ENCODE data around the gene TAMM41. TPM values are rescaled to one million over a fixed set of nuclear protein-coding genes. Genes with fewer than 3 reads are reported as not detected.

Gene TAMM41
- total RNA-seq, 1 experiment from 2014 or later, result 24.3 TPM

DNA sequence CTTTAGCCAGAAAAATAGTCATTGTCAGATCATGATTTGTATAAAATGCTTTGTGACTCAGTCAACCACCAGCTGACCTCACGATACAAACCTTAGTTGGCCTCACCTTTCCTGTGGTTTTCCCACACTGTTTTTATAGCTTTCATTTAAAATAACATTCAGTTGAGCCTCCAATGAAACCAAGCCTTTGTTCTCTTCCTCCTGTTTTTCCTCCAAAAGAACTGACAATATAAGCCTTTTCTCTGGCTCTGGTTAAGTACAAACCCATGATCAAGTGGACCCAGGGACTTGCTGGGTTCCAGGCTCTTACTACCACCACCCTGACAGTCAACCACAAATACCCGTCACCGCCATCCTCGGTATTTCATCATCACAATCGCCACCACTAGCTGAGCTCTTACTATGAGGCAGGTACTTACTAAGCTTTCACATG, 81.7 kb downstream of the TAMM41 start:
- Histone ChIP-seq H3K79me2 (ENCODE audit: insufficient read depth, low read length) (no peaks in the 10 kb centered on the region), H4K8ac (replicated peaks; ENCODE audit: insufficient read length, low read depth, low read length) (no peak overlapping the region), H3K27me3 (ENCODE audit: insufficient read depth, low read length) (no peaks in the 10 kb centered on the region), H3K9ac (ENCODE audit: extremely low read depth, insufficient read length, low read length) (no peak overlapping the region), H3T11ph (ENCODE audit: low read length) (no peak overlapping the region), H2AFZ (ENCODE audit: low read length) (no peak overlapping the region), H3K4me2 (ENCODE audit: insufficient read depth, insufficient read length, low read length) (no peak overlapping the region), H4K5ac (ENCODE audit: insufficient read length, low read depth, low read length) (no peak overlapping the region), H2BK20ac (ENCODE audit: low read depth, low read length, poor library complexity, severe bottlenecking) (no peak overlapping the region), H2BK15ac (ENCODE audit: low read depth, low read length) (no peak overlapping the region), H2BK12ac (ENCODE audit: insufficient read length, low read depth, low read length) (no peak overlapping the region), H3K4ac (ENCODE audit: low read depth, low read length) (no peak overlapping the region), H2BK5ac (ENCODE audit: insufficient read length, low read length) (no peak overlapping the region), H2BK120ac (ENCODE audit: low read depth, low read length, poor library complexity, severe bottlenecking) (no peak overlapping the region), H3K14ac (ENCODE audit: insufficient read depth, low read length) (no peak overlapping the region), H4K20me1 (ENCODE audit: control insufficient read depth, insufficient read depth, insufficient read length) (no peaks in the 10 kb centered on the region), H3K27ac (ENCODE audit: insufficient read length, low read depth, low read length) (no peak overlapping the region), H3K56ac (ENCODE audit: insufficient read length, low read depth, low read length) (no peak overlapping the region), H2AK5ac (ENCODE audit: insufficient read length, low read length) (no peak overlapping the region), H3K23ac (ENCODE audit: insufficient read length, low read depth, low read length) (no peak overlapping the region), H3K9me3 (ENCODE audit: control insufficient read depth, low read depth, low read length) (no peaks in the 10 kb centered on the region), H3K79me1 (ENCODE audit: insufficient read depth, low read depth, low read length, poor library complexity, severe bottlenecking) (no peaks in the 10 kb centered on the region), H4K91ac (ENCODE audit: insufficient read length, low read depth, low read length) (no peak overlapping the region), H3K4me1 (ENCODE audit: insufficient read depth, low read length) (no peaks in the 10 kb centered on the region), H3K23me2 (ENCODE audit: insufficient read length, low read depth, low read length, poor library complexity, severe bottlenecking) (no peaks in the 10 kb centered on the region), H3K18ac (ENCODE audit: insufficient read length, low read depth, low read length) (no peak overlapping the region)
- TF ChIP-seq, protein P1, sequence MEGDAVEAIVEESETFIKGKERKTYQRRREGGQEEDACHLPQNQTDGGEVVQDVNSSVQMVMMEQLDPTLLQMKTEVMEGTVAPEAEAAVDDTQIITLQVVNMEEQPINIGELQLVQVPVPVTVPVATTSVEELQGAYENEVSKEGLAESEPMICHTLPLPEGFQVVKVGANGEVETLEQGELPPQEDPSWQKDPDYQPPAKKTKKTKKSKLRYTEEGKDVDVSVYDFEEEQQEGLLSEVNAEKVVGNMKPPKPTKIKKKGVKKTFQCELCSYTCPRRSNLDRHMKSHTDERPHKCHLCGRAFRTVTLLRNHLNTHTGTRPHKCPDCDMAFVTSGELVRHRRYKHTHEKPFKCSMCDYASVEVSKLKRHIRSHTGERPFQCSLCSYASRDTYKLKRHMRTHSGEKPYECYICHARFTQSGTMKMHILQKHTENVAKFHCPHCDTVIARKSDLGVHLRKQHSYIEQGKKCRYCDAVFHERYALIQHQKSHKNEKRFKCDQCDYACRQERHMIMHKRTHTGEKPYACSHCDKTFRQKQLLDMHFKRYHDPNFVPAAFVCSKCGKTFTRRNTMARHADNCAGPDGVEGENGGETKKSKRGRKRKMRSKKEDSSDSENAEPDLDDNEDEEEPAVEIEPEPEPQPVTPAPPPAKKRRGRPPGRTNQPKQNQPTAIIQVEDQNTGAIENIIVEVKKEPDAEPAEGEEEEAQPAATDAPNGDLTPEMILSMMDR (conservative IDR thresholded peaks at IDR 0.05), result no peak
- Mint-ChIP-seq H3K27ac (no peak overlapping the region; a peak in 1 of 7 replicates), H3K4me1 (peaks cover 2 to 3% of the 10 kb centered on the region in 2 experiments; a peak in 3 of 4 replicates), H3K36me3 (ENCODE audit: insufficient read depth in 1 of 3, low read depth in 3 of 3) (no peaks in the 10 kb centered on the region), H3K9me3 (no peaks in the 10 kb centered on the region), H3K4me3 (no peak overlapping the region), H3K27me3 (ENCODE audit: low read depth) (peaks cover 14% of the 10 kb centered on the region)
- DNase-seq, result no peak
- WGBS (ENCODE audit: extremely low coverage, insufficient read length, low lambda C conversion rate), result no CpG with 5 or more reads among the region's 5 CpGs
